Measurements from ENCODE around the gene RNASEH2A. TPM values are rescaled to one million over a fixed set of nuclear protein-coding genes. Genes with fewer than 3 reads are reported as not detected.

RNASEH2A gene
- total RNA-seq, 1 experiment from 2014 or later: 120 TPM

- Histone ChIP-seq H3K9ac (ENCODE audit: low read length) (peak overlapping the region; percentile 84; the same call in 1 of the 2 replicates), H3K9me3 (ENCODE audit: low read length) (no peaks in the 10 kb centered on the region), H3K79me2 (ENCODE audit: low read length) (peaks cover 28% of the 10 kb centered on the region), H4K20me1 (ENCODE audit: low read length) (no peaks in the 10 kb centered on the region), H3K4me3 (ENCODE audit: low read length) (peak overlapping the region; percentile 81), H3F3A (ENCODE audit: low read length, unreplicated experiment) (no peaks in the 10 kb centered on the region), H3K4me2 (ENCODE audit: low read length) (peak overlapping the region; percentile 91), H3K9me2 (replicated peaks; ENCODE audit: low read length) (no peaks in the 10 kb centered on the region), H3K27me3 (ENCODE audit: low read length) (no peaks in the 10 kb centered on the region), H2AFZ (ENCODE audit: low read length) (no peak overlapping the region), H3K4me1 (ENCODE audit: insufficient read depth, low read length) (peaks cover 20% of the 10 kb centered on the region), H3K36me3 (ENCODE audit: low read depth, low read length) (peaks cover 15% of the 10 kb centered on the region), H3K27ac (ENCODE audit: low read length) (no peak overlapping the region)
- TF ChIP-seq CTCF (conservative IDR thresholded peaks at IDR 0.05; ENCODE audit: low read depth, low read length): no peak
- no peak for TF ChIP-seq EZH2phosphoT487 (IDR thresholded peaks at IDR 0.05; ENCODE audit: borderline replicate concordance, low read length)
- no peak for TF ChIP-seq EZH2 (IDR thresholded peaks at IDR 0.05; ENCODE audit: low read length, unreplicated experiment)
- CTCF ChIA-PET: interaction anchor here (1.1 kb wide), 1 partner anchor 47 kb away, joined by 3 read pairs; no protein-coding TSS in a partner anchor
- intact Hi-C loops (cut with micrococcal nuclease): loop anchor here (5.0 kb wide), 1 partner anchor 37 kb away; the partner anchor contains the start of gene MAST1
- DNase-seq (no peak), ATAC-seq (no peak)
- POLR2A ChIA-PET (ENCODE audit: unreplicated experiment): interaction anchor here (0.6 kb wide), 1 partner anchor 34 kb away, joined by 4 read pairs; no protein-coding TSS in a partner anchor
- no TSS peak for BruUV-seq (replicated peaks)
Measured at GRCh38 chr19:12800466-12800770, 6.0 kb upstream of the RNASEH2A start.

- Histone ChIP-seq H4K20me1 (ENCODE audit: low read length) (no peaks in the 10 kb centered on the region), H3K27ac (ENCODE audit: low read length) (no peak overlapping the region; the same call in 1 of the 2 replicates), H3K9ac (ENCODE audit: low read length) (peak overlapping the region; percentile 84), H3K9me3 (ENCODE audit: low read length) (no peaks in the 10 kb centered on the region), H3K36me3 (ENCODE audit: low read depth, low read length) (peaks cover 15% of the 10 kb centered on the region), H3K4me2 (ENCODE audit: low read length) (peak overlapping the region; percentile 91), H3K4me3 (ENCODE audit: low read length) (peak overlapping the region; percentile 81), H2AFZ (ENCODE audit: low read length) (peak overlapping the region; percentile 91), H3K4me1 (ENCODE audit: insufficient read depth, low read length) (peaks cover 19% of the 10 kb centered on the region), H3K79me2 (ENCODE audit: low read length) (peaks cover 28% of the 10 kb centered on the region), H3K27me3 (ENCODE audit: low read length) (no peaks in the 10 kb centered on the region), H3K9me2 (replicated peaks; ENCODE audit: low read length) (no peaks in the 10 kb centered on the region), H3F3A (ENCODE audit: low read length, unreplicated experiment) (no peaks in the 10 kb centered on the region)
- ChIA-PET CTCF (interaction anchor here (1.1 kb wide), 1 partner anchor 47 kb away, joined by 3 read pairs; no protein-coding TSS in a partner anchor), POLR2A (ENCODE audit: unreplicated experiment) (interaction anchor here (0.6 kb wide), 1 partner anchor 35 kb away, joined by 4 read pairs; no protein-coding TSS in a partner anchor)
- ATAC-seq (peak; percentile 24), DNase-seq (peak; percentile 22)
- intact Hi-C loops (cut with micrococcal nuclease): loop anchor here (5.0 kb wide), 1 partner anchor 36 kb away; the partner anchor contains the start of gene MAST1
- TF ChIP-seq EZH2phosphoT487 (IDR thresholded peaks at IDR 0.05; ENCODE audit: borderline replicate concordance, low read length): no peak
- no peak for TF ChIP-seq EZH2 (IDR thresholded peaks at IDR 0.05; ENCODE audit: low read length, unreplicated experiment)
- 0 out of 2 replicates have a peak, but pooled peaks have one; percentile 29 for TF ChIP-seq CTCF (conservative IDR thresholded peaks at IDR 0.05; ENCODE audit: low read depth, low read length)
- BruUV-seq (replicated peaks): TSS peak; percentile 53
Measured at GRCh38 chr19:12800923-12801465, 5.4 kb upstream of the RNASEH2A start.
